SW 1271 (cell line): ENCODE results near the gene CMTM8.
A peak's percentile ranks its signal among the peaks of the same experiment; 100 is the strongest.

ENCODE experiments used
- DNase-seq, 2 experiments: peaks; one replicate each; lab custom pipeline; 2025; lab: John Stamatoyannopoulos, UW

CMTM8 gene

GRCh38 chr3:32412887-32413286 lies 174.4 kb downstream of the CMTM8 start:
- no peak for DNase-seq

- DNase-seq, result no peak
Observed at GRCh38 chr3:32413845-32414521, 175.5 kb downstream of the CMTM8 start.

- DNase-seq, result peak in 1 of 2 experiments; percentile 60
Observed at GRCh38 chr3:32414522-32415202, 176.2 kb downstream of the CMTM8 start.

- DNase-seq, result no peak
Observed at GRCh38 chr3:32419742-32420125, 181.3 kb downstream of the CMTM8 start.
